ENCODE measurements around the gene ATP5PD.
"Not testable (repeated sequence)": the region's sequence is repeated elsewhere in the genome, so short reads cannot be mapped to it uniquely, and the experiment has no call there.

Gene ATP5PD

GRCh38 chr17:75032720-75033280 is 14.0 kb downstream of the ATP5PD start:
- peak in 12 of 42 donors; percentile 9 to 69 (median 44) for DNase-seq
- intact Hi-C loops (cut with DNase I) = loop anchor here (5.0 kb wide), 1 partner anchor 70 kb away; no protein-coding TSS in a partner anchor

GRCh38 chr17:75031972-75032719 is 14.6 kb downstream of the ATP5PD start:
- intact Hi-C loops (cut with DNase I) = loop anchor here (5.0 kb wide), 1 partner anchor 70 kb away; no protein-coding TSS in a partner anchor

GRCh38 chr17:75030161-75030560 is 16.6 kb downstream of the ATP5PD start:
- no peak for DNase-seq
- intact Hi-C loops (cut with DNase I) = loop anchor here (5.0 kb wide), 1 partner anchor 68 kb away; no protein-coding TSS in a partner anchor

More at GRCh38 chr17:75031972-75032719, 14.6 kb downstream of the ATP5PD start:
- peak; percentile 70 to 95 (median 88) for DNase-seq

GRCh38 chr17:75026650-75027049 is 20.1 kb downstream of the ATP5PD start:
- intact Hi-C loops (cut with DNase I); DNase-seq: not testable (repeated sequence)

- intact Hi-C loops (cut with DNase I); DNase-seq: not testable (repeated sequence)
Measured at GRCh38 chr17:75025398-75025734, 21.4 kb downstream of the ATP5PD start.

GRCh38 chr17:75024686-75025397 is 21.9 kb downstream of the ATP5PD start:
- no peak for DNase-seq
- intact Hi-C loops (cut with DNase I) = no loop called here

GRCh38 chr17:75020331-75021110 is 26.2 kb downstream of the ATP5PD start:
- DNase-seq = peak in 24 of 42 donors; percentile 18 to 76 (median 51)

GRCh38 chr17:75019710-75020109 is 27.1 kb downstream of the ATP5PD start:
- intact Hi-C loops (cut with DNase I) = no loop called here
- DNase-seq = peak in 2 of 42 donors; percentile 29 to 53

More at GRCh38 chr17:75020331-75021110, 26.2 kb downstream of the ATP5PD start:
- intact Hi-C loops (cut with DNase I) = no loop called here

- intact Hi-C loops (cut with DNase I) = no loop called here
- peak in 7 of 42 donors; percentile 24 to 40 (median 32) for DNase-seq
Measured at GRCh38 chr17:75019146-75019545, 27.6 kb downstream of the ATP5PD start.

GRCh38 chr17:75013092-75013559 is 33.6 kb downstream of the ATP5PD start:
- DNase-seq = peak in 1 of 42 donors; percentile 28
- intact Hi-C loops (cut with DNase I) = no loop called here

GRCh38 chr17:75012346-75013091 is 34.2 kb downstream of the ATP5PD start, which contains the start of gene MRPL58:
MRPL58 (plus strand) TSS chr17:75012670; CDS start chr17:75012687, 17 bp downstream.
- peak; percentile 44 to 94 (median 88) for DNase-seq
- intact Hi-C loops (cut with DNase I) = no loop called here

GRCh38 chr17:75012096-75012345 is 34.7 kb downstream of the ATP5PD start:
- DNase-seq = no peak
- intact Hi-C loops (cut with DNase I) = no loop called here

- intact Hi-C loops (cut with DNase I) = no loop called here
- DNase-seq = peak; percentile 27 to 88 (median 69)
Measured at GRCh38 chr17:75011401-75012095, 35.2 kb downstream of the ATP5PD start.

GRCh38 chr17:75010683-75011400 is 35.9 kb downstream of the ATP5PD start:
- DNase-seq = no peak
- intact Hi-C loops (cut with DNase I) = no loop called here

- intact Hi-C loops (cut with DNase I) = no loop called here
- no peak for DNase-seq
Measured at GRCh38 chr17:75009139-75009724, 37.5 kb downstream of the ATP5PD start.

GRCh38 chr17:75008373-75008772 is 38.4 kb downstream of the ATP5PD start:
- DNase-seq = no peak
- intact Hi-C loops (cut with DNase I) = no loop called here

GRCh38 chr17:75006653-75007052 is 40.1 kb downstream of the ATP5PD start:
- DNase-seq = no peak
- intact Hi-C loops (cut with DNase I) = no loop called here

Measured in head of caudate nucleus (tissue), 42 donors.